ENCODE results near the gene SFTPA1. TPM values are rescaled to one million over a fixed set of nuclear protein-coding genes. Genes with fewer than 3 reads are reported as not detected.
"Not testable (repeated sequence)": the region's sequence is repeated elsewhere in the genome, so short reads cannot be mapped to it uniquely, and the experiment has no call there.

SFTPA1 gene
- polyA plus RNA-seq, 1 of the 3 experiments (the other 2 are of a cell fraction): not detected

DNA sequence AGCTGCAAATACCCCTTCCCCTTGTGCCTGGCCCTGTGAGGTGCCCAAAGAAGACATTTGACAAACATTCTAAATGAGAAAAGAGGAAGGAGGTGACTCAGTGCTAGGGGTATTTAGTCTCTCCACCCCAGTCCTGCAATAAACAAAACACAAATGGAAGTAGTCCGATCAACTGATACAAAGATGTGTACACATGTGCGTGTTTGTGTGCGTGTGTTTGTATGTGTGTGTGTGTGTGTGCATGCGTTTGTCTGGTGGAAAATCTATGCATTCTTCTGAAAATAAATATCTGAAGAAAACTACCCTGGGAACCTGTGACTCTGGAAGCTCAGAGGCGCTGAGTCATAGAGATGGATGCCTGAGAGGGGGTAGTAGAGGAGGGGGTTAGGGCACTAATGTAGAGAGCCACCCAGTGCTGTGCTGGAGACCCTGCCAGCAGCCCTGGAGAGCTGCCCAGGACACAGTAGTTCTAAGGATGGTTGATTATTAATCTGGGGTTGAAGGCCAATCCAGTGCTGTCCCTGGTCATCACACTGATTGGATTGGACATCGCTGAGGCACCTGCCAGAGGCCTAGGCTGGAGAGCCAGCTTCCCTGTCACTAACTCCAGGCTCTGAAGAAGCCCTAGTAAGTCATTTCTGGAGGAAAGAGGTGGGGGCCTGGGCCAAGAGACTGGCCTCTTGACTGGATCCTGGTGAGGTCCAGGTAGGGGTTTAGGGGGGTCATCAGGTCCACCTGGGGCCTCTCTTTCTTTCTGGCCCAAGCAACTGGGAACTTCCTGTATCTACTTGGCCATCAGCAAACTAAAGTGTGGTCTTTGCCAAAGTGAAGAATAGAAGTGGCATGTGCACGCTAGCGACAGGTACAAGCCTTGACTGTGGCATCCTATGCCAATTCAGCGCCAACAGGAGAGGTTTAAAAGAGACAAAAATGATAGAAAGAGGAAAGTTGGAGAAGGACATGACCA, 18.5 kb downstream of the SFTPA1 start:
- Histone ChIP-seq H3K79me2 (ENCODE audit: insufficient read depth) (no peaks in the 10 kb centered on the region), H3F3A (replicated peaks; ENCODE audit: insufficient read depth) (no peaks in the 10 kb centered on the region), H3K4me1 (ENCODE audit: control insufficient read depth in 1 of 2, insufficient read depth in 2 of 2, low read depth in 1 of 2, low read length in 1 of 2) (no peaks in the 10 kb centered on the region), H3K9ac (no peak overlapping the region), H3K27ac (ENCODE audit: low read depth in 2 of 2, low read length in 1 of 2) (no peak overlapping the region), H3K9me3 (no peaks in the 10 kb centered on the region), H2AFZ (ENCODE audit: low read depth) (no peak overlapping the region), H3K4me3 (ENCODE audit: low read depth in 2 of 2, low read length in 1 of 2) (no peak overlapping the region), H3K9me2 (no peaks in the 10 kb centered on the region), H3K36me3 (replicated peaks in 1 of 2; ENCODE audit: control insufficient read depth in 1 of 2, insufficient read depth in 2 of 2, low read length in 1 of 2) (no peaks in the 10 kb centered on the region), H3K4me2 (no peak overlapping the region), H4K20me1 (ENCODE audit: insufficient read depth) (no peaks in the 10 kb centered on the region), H3K27me3 (ENCODE audit: insufficient read depth) (no peaks in the 10 kb centered on the region)
- TF ChIP-seq CHD2 (IDR thresholded peaks at IDR 0.05; ENCODE audit: low read length, partially characterized antibody) (no peak), TEAD4 (IDR thresholded peaks at IDR 0.05; ENCODE audit: borderline replicate concordance, insufficient read depth) (no peak), YY1 (IDR thresholded peaks at IDR 0.05; ENCODE audit: low read depth) (no peak)
- POLR2A ChIA-PET: no interaction called here
- CTCF ChIA-PET: no interaction called here
- no peak for DNase-seq
- WGBS (ENCODE audit: low lambda C conversion rate): 64% methylated on average over 9 of the region's 9 CpGs

DNA sequence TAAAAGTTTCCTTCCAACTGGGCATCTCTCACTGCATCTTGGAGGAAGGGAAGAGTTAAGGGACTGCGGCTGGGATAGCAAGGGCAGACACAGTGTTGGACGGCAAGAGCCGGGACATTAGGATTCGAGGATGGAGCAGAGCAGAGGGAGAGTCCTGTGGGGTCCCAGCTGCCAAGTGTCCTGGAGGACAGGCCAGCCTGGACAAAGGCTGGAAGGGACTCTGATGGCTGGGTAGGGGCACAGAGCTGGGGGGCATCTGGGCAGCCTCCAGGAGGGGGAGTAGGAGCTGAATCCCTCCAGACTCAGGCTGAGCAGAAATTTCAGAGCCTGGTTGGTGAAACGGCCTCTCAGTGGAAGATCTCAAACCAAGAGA, 19.2 kb downstream of the SFTPA1 start:
- no peak overlapping the region for H3K4me2 ChIP-seq
- H2AFZ ChIP-seq (ENCODE audit: low read depth): no peak overlapping the region
- H3K9me3 ChIP-seq: no peaks in the 10 kb centered on the region
- DNase-seq: no peak
- ChIA-PET CTCF (no interaction called here), POLR2A (no interaction called here)
- H4K20me1 ChIP-seq (ENCODE audit: insufficient read depth): no peaks in the 10 kb centered on the region
- WGBS (ENCODE audit: low lambda C conversion rate): 57% methylated on average over 5 of the region's 5 CpGs
- no peaks in the 10 kb centered on the region for H3F3A ChIP-seq (replicated peaks; ENCODE audit: insufficient read depth)
- H3K4me3 ChIP-seq (ENCODE audit: low read depth in 2 of 2, low read length in 1 of 2): no peak overlapping the region
- H3K4me1 ChIP-seq (ENCODE audit: control insufficient read depth in 1 of 2, insufficient read depth in 2 of 2, low read depth in 1 of 2, low read length in 1 of 2): no peaks in the 10 kb centered on the region
- H3K27me3 ChIP-seq (ENCODE audit: insufficient read depth): no peaks in the 10 kb centered on the region
- no peak overlapping the region for H3K9ac ChIP-seq
- no peaks in the 10 kb centered on the region for H3K9me2 ChIP-seq
- no peak overlapping the region for H3K27ac ChIP-seq (ENCODE audit: low read depth in 2 of 2, low read length in 1 of 2)
- TF ChIP-seq ELF1 (IDR thresholded peaks at IDR 0.05) (no peak), GATA2 (CRISPR knock-in tag; IDR thresholded peaks at IDR 0.05) (no peak)
- TF ChIP-seq, protein P1, sequence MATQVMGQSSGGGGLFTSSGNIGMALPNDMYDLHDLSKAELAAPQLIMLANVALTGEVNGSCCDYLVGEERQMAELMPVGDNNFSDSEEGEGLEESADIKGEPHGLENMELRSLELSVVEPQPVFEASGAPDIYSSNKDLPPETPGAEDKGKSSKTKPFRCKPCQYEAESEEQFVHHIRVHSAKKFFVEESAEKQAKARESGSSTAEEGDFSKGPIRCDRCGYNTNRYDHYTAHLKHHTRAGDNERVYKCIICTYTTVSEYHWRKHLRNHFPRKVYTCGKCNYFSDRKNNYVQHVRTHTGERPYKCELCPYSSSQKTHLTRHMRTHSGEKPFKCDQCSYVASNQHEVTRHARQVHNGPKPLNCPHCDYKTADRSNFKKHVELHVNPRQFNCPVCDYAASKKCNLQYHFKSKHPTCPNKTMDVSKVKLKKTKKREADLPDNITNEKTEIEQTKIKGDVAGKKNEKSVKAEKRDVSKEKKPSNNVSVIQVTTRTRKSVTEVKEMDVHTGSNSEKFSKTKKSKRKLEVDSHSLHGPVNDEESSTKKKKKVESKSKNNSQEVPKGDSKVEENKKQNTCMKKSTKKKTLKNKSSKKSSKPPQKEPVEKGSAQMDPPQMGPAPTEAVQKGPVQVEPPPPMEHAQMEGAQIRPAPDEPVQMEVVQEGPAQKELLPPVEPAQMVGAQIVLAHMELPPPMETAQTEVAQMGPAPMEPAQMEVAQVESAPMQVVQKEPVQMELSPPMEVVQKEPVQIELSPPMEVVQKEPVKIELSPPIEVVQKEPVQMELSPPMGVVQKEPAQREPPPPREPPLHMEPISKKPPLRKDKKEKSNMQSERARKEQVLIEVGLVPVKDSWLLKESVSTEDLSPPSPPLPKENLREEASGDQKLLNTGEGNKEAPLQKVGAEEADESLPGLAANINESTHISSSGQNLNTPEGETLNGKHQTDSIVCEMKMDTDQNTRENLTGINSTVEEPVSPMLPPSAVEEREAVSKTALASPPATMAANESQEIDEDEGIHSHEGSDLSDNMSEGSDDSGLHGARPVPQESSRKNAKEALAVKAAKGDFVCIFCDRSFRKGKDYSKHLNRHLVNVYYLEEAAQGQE (IDR thresholded peaks at IDR 0.05; ENCODE audit: low read depth, low read length): no peak
- H3K79me2 ChIP-seq (ENCODE audit: insufficient read depth): no peaks in the 10 kb centered on the region
- no peaks in the 10 kb centered on the region for H3K36me3 ChIP-seq (replicated peaks in 1 of 2; ENCODE audit: control insufficient read depth in 1 of 2, insufficient read depth in 2 of 2, low read length in 1 of 2)

DNA sequence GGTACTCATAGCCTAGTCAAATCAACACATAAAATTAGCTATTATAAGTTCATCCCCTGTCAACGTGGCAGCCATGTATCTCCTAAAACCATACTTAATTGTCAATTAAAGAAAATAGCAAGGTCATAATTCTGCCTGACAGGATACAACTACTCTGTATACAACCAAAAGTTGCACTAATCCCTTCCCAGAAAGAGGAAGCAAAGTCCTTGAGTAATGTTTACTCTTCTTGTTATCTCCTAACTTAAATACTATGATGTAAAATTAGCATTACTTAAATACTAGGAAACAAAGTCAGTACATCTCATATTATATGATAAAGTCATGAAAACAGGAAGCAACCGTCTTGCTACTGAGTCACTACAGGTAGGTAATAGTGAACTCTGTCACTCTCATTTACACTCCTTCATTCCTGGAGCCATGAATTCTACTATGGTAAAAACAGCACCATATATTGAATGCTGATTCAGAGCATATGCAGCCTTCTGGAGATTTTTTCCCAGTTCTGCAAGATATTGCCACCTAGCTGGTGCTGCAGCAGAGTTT, 26.0 kb downstream of the SFTPA1 start:
- H3K9ac ChIP-seq; H3K9me2 ChIP-seq; H2AFZ ChIP-seq (ENCODE audit: low read depth); H3K4me3 ChIP-seq (ENCODE audit: low read depth in 2 of 2, low read length in 1 of 2); H3K4me1 ChIP-seq (ENCODE audit: control insufficient read depth in 1 of 2, insufficient read depth in 2 of 2, low read depth in 1 of 2, low read length in 1 of 2); H3K9me3 ChIP-seq; H3K27me3 ChIP-seq (ENCODE audit: insufficient read depth); H3K36me3 ChIP-seq (replicated peaks in 1 of 2; ENCODE audit: control insufficient read depth in 1 of 2, insufficient read depth in 2 of 2, low read length in 1 of 2); POLR2A ChIA-PET; H3K79me2 ChIP-seq (ENCODE audit: insufficient read depth); H3K4me2 ChIP-seq; H4K20me1 ChIP-seq (ENCODE audit: insufficient read depth); DNase-seq; H3K27ac ChIP-seq (ENCODE audit: low read depth in 2 of 2, low read length in 1 of 2); CTCF ChIA-PET; H3F3A ChIP-seq (replicated peaks; ENCODE audit: insufficient read depth): not testable (repeated sequence)
- 32% methylated on average over 2 of the region's 2 CpGs for WGBS (ENCODE audit: low lambda C conversion rate)

Measured in SK-N-SH (cell line).